ENCODE data around the gene THOC6.

GRCh38 chr16:3054965-3055733 lies 31.3 kb downstream of the THOC6 start:
- TF ChIP-seq SMC3 (conservative IDR thresholded peaks at IDR 0.05; ENCODE audit: poor library complexity) (no peak), TAF1 (IDR thresholded peaks at IDR 0.05; ENCODE audit: low read depth) (no peak), POLR2AphosphoS5 (IDR thresholded peaks at IDR 0.05) (no peak), CTCF (IDR thresholded peaks at IDR 0.05; ENCODE audit: poor library complexity, severe bottlenecking) (no peak), EZH2 (IDR thresholded peaks at IDR 0.05; ENCODE audit: borderline replicate concordance, insufficient read depth, low read length, poor library complexity, severe bottlenecking) (no peak), REST (IDR thresholded peaks at IDR 0.05; ENCODE audit: borderline replicate concordance) (no peak)
